Mucosa of gallbladder (tissue), 1 donor: ENCODE measurements around the gene TPRG1L. TPM values are rescaled to one million over a fixed set of nuclear protein-coding genes. Genes with fewer than 3 reads are reported as not detected.

ENCODE experiments used
- total RNA-seq: library from RNA; stranded (reverse); gene quantifications from one replicate; pipeline ENCODE4 v1.2.1, GENCODE V29; 2021
- donor health status: DM: no; HTN: no; CAD: no.

TPRG1L gene
- total RNA-seq, 1 donor from 2014 or later, result 96.5 TPM

Other genes with a start within 250 kb of the TPRG1L start
- 81.4 TPM for gene ARHGEF16, start 170.3 kb upstream of the TPRG1L start, total RNA-seq
- 43.4 TPM for gene MEGF6, start 13.5 kb upstream of the TPRG1L start, total RNA-seq
- 21.6 TPM for gene WRAP73, start 25.1 kb downstream of the TPRG1L start, total RNA-seq
- 0.17 TPM for gene TP73, start 27.5 kb downstream of the TPRG1L start, total RNA-seq
- not detected for gene CCDC27, start 127.4 kb downstream of the TPRG1L start, total RNA-seq
- gene SMIM1, start 147.7 kb downstream of the TPRG1L start, total RNA-seq, result 5.9 TPM
- 43.2 TPM for gene LRRC47, start 171.5 kb downstream of the TPRG1L start, total RNA-seq
- gene CEP104, start 232.2 kb downstream of the TPRG1L start, total RNA-seq, result 64.1 TPM
- 9.8 TPM for gene DFFB, start 232.5 kb downstream of the TPRG1L start, total RNA-seq